HG03045 (cell line): ENCODE data around the gene MMAB.

ENCODE experiments used
- ATAC-seq: cut with Tn5 transposase; IDR thresholded peaks from one replicate; pipeline ENCODE4 v1.9.1; 2021; ENCODE audit warnings: mild to moderate bottlenecking, moderate library complexity; ENCODE audit not compliant: unreplicated experiment

Gene MMAB

DNA sequence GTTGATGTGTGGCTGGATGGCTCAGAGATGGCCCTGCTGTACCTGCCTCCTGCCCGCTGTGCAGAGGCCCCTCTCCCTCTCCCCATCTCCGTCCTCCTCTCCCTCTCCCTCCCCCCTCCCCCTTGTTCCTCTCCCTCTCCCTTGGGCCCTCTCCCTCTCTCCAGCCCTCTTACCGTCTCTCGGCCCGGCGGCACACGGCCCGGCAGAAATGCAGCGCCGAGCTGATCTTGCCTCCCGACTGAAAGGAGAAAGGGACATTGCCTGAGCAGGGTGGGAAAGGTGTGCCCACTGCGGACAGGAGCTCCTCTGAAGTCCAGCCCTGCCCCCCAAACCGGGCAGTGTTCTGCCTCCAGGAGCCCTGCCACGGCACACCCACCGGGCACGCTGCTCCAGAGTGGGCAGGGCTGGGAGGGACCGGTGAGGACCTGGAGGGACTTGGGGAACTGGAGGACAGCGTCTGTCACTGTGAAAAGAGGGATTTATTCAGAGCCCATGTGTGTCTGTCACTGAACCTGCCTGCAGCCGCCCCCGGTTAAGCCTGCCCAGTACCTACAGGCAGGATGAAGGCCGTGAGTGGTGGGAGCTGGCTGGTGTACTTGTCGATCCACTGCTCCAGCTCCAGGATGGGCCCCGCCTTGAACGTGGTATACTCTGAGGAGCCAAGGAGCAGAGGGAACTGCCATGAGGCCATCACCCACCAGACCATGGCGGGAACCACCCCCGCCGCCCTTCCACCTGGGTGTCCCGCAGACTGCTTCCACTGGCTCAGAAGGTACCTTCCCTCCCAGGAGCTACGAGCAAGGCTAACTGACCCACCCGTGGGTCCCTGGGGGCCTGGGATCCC, 12.2 kb downstream of the MMAB start:
- no peak for ATAC-seq

GRCh38 chr12:109559601-109560000, 13.7 kb downstream of the MMAB start:
- ATAC-seq = no peak

GRCh38 chr12:109559200-109559505, 14.2 kb downstream of the MMAB start:
- ATAC-seq = no peak

DNA sequence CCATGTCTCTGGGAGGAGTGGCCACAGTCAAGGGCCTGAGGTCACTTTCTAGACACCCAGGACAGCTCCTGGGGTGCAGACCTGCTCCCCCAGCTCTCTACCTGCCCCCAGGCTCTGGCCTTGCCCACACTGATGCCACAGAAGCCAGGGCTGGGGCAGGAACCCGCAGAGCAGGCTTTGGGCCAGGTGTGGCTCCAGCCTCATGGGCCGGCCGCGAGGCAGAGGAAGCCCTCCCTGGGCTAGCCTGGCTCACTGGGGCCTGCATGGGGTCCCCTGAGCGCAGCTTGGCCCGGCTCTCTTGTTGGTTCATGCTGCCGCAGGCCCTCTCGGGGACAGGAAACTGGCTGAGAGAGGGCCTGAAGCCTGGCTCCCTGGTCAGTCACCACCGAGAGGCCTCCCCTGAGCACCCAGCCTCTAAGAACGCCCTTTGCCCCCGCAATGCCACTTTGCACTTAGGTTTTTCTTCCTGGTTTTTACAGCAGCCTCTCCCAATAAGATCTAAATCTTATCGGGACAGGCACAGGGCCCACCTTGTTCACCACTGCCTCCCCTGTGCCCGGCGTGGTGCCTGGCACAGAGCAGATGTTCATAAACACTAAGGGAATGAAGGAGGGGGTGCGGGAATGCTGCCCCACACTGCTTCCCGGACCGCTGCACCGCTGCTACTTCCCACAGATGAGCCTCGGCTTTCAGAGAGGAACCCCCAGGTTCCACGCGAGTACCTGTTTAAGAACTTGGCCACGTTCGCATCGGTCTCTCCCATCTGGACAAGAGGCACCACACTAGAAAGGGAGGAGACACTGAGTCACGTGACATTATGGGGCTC, 14.7 kb downstream of the MMAB start:
- no peak for ATAC-seq

DNA sequence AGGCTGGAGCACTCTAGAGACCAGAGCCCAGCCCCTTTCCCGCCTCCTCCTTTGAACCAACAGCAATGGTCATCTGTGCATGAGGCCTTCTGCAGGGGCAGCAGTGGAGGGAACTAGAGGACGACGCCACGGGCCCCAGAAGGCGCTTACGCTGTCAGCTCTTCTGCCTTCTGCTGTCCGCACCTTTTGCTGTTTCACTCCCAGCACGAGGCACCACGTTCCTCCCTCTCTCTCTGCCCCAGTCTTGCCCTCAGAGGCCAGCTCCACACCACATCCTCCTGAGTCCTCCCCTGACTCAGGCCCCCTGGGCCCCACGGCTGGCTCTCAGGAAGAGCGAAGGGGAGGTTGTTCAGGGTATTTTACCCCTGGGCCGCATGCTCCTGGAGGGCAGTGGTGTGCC, 15.5 kb downstream of the MMAB start:
- ATAC-seq = no peak

- no peak for ATAC-seq
Observed at GRCh38 chr12:109557200-109557599, 16.1 kb downstream of the MMAB start.

- no peak for ATAC-seq
Observed at GRCh38 chr12:109555431-109556315, 17.6 kb downstream of the MMAB start.

DNA sequence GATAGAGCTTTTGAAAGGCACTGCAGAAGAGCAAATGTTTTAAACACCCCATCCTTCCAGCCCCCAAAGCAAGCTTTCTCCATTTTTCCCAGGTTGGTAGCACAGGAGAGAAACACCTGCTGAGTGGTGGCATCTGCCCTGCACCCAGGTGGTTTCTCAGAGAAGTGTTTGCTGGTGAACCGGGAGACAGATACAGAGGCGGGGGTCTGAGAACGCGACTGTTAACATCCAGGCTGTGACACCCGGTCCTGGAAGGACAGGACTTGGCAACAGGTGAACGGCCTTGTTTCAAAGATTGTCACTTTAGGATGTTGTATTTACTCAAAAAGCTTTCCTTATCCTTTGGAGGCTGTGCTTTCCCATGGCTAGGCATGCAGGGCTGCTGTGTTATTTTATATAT, 18.5 kb downstream of the MMAB start:
- ATAC-seq = no peak

- no peak for ATAC-seq
Observed at GRCh38 chr12:109553906-109554500, 19.3 kb downstream of the MMAB start.

DNA sequence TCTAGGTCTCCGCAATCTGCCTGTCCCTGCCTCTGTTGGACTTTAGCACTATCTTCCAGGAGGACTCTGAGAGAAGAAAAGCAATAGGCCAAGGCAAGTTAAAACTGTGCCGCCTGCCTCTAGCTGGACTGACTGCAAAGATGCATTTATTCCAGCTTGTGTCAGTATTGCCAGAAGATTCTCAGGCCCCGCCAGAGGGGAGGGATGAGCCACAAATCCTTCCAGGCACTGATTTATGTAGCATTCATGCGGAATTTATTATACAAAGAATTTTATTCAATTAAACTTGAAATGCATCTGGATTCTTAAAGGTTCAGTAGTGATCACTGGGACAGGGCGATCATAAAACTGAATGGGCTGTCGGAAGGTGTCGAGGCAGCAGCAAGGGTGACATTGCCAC, 19.8 kb downstream of the MMAB start:
- ATAC-seq = no peak

DNA sequence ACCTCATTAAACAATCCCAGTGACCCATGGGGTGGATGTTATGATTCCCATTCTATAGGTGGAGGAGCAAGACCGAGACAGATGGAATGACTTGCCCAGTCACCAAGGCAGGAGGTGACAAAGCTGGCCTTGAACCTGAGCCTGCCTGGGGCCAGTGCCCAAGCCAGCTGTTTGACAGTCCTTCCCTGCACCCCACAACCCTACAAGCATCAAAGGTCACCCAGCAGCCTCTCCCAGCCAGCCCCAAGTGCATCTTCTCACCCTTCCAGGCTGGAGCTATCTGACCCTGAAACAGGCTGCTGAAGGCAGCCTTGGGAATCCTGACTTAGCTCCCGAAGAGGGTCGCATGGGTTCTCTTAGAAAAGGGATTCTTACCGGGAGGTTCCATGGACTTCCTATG, 20.3 kb downstream of the MMAB start:
- ATAC-seq = no peak

- ATAC-seq = no peak
Observed at GRCh38 chr12:109551108-109551507, 22.2 kb downstream of the MMAB start.

GRCh38 chr12:109550281-109550680, 23.0 kb downstream of the MMAB start:
- no peak for ATAC-seq

GRCh38 chr12:109549613-109550270, 23.6 kb downstream of the MMAB start:
- ATAC-seq = no peak

- ATAC-seq = no peak
Observed at GRCh38 chr12:109548258-109548657, 25.0 kb downstream of the MMAB start.

DNA sequence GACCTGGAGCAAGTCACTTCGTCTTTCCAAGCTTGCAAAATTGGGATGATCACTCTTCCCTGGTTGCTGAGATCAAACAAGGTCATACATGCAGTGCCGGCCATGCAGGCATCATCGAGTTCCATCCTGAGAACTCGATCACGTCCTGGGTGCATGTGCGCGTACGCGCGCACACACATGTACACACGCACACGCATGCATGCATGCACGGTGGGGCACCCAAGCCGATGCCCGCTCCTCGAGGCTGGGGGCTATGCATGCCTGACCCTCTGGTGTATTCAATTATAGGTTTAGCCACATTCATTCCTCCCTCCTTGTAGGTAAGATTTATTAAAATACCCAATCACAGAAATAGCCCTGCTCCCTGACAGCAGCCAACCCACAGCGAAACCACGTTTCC, 26.0 kb downstream of the MMAB start:
- no peak for ATAC-seq

- ATAC-seq = no peak
Observed at GRCh38 chr12:109545826-109546225, 27.5 kb downstream of the MMAB start.

GRCh38 chr12:109544955-109545531, 28.3 kb downstream of the MMAB start:
- ATAC-seq = no peak

DNA sequence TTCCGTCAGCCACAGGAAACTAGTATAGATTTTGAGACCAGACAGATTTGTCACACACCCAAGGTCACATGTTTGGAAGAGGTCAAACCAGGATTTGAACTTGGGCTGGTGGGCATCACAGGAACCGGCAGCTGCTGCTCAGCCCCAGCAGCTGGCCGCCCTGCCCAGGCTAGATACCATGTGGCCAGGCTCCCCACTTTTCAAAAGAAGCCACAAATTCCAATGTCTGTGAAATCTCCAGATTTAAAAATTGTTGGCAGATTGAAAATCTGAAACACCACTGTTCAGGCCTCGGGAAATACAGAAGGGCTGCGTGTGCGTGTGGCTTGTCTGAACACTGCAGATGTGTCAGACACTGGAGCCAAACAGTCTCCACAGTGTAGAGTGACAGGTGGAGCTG, 30.4 kb downstream of the MMAB start:
- ATAC-seq = no peak

- no peak for ATAC-seq
Observed at GRCh38 chr12:109542014-109542413, 31.3 kb downstream of the MMAB start.
